Thoracic aorta (tissue), 2 donors: Measurements from ENCODE around the gene TBX6. TPM values are rescaled to one million over a fixed set of nuclear protein-coding genes. Genes with fewer than 3 reads are reported as not detected.

Source experiments
- total RNA-seq, 2 donors: library from RNA; depleted of rRNA; stranded (reverse); fragments of >200 nt; gene quantifications; one replicate each; pipeline versions ENCODE4 v1.1.0 to v1.2.3, GENCODE V29; 2016

Gene TBX6
- total RNA-seq, 2 donors from 2014 or later, result 0.56 TPM; not detected in 1

Other genes with a start within 250 kb of the TBX6 start
- 100 to 1,000 TPM in 1 of 2 donors, 10 to 100 TPM in 1; 92.1 to 107 TPM for gene CDIPT, start 228.7 kb downstream of the TBX6 start, total RNA-seq
- gene SEZ6L2, start 192.4 kb downstream of the TBX6 start, total RNA-seq, result 1 to 10 TPM in 1 of 2 donors, under 1 TPM in 1; 0.63 to 1.4 TPM
- under 1 TPM in 1 of 2 donors, not detected in 1; 0.27 TPM for gene ASPHD1, start 191.4 kb downstream of the TBX6 start, total RNA-seq
- 10 to 100 TPM; 29.2 to 37.1 TPM for gene KCTD13, start 165.7 kb downstream of the TBX6 start, total RNA-seq
- gene TMEM219, start 129.8 kb downstream of the TBX6 start, total RNA-seq, result 100 to 1,000 TPM in 1 of 2 donors, 10 to 100 TPM in 1; 79.7 to 161 TPM
- 10 to 100 TPM; 54.6 to 55.0 TPM for gene TAOK2, start 118.1 kb downstream of the TBX6 start, total RNA-seq
- gene HIRIP3, start 96.3 kb downstream of the TBX6 start, total RNA-seq, result 10 to 100 TPM in 1 of 2 donors, 1 to 10 TPM in 1; 6.1 to 17.7 TPM
- 10 to 100 TPM; 67.4 to 81.8 TPM for gene INO80E, start 95.7 kb downstream of the TBX6 start, total RNA-seq
- under 1 TPM in 1 of 2 donors, not detected in 1; 0.56 TPM for gene DOC2A, start 80.9 kb downstream of the TBX6 start, total RNA-seq
- not detected for gene C16orf92, start 68.7 kb downstream of the TBX6 start, total RNA-seq
- not detected for gene TLCD3B, start 60.7 kb downstream of the TBX6 start, total RNA-seq
- 100 to 1,000 TPM; 569 to 841 TPM for gene ALDOA, start 26.2 kb downstream of the TBX6 start, total RNA-seq
- 10 to 100 TPM; 37.7 to 54.2 TPM for gene PPP4C, start 15.9 kb downstream of the TBX6 start, total RNA-seq
- 100 to 1,000 TPM in 1 of 2 donors, 10 to 100 TPM in 1; 69.2 to 105 TPM for gene YPEL3, start 4.3 kb upstream of the TBX6 start, total RNA-seq
- gene GDPD3, start 21.6 kb upstream of the TBX6 start, total RNA-seq, result 1 to 10 TPM; 4.6 to 6.0 TPM
- 100 to 1,000 TPM in 1 of 2 donors, 10 to 100 TPM in 1; 41.3 to 108 TPM for gene MAPK3, start 31.3 kb upstream of the TBX6 start, total RNA-seq
- 10 to 100 TPM; 78.1 to 87.8 TPM for gene CORO1A, start 91.7 kb upstream of the TBX6 start, total RNA-seq
- 100 to 1,000 TPM in 1 of 2 donors, 10 to 100 TPM in 1; 83.4 to 224 TPM for gene BOLA2B, start 101.7 kb upstream of the TBX6 start, total RNA-seq
- 10 to 100 TPM; 20.1 to 43.6 TPM for gene SLX1A, start 102.0 kb upstream of the TBX6 start, total RNA-seq
- gene SULT1A3, start 107.3 kb upstream of the TBX6 start, total RNA-seq, result 10 to 100 TPM; 11.1 to 15.6 TPM
- gene NPIPB13, start 156.6 kb upstream of the TBX6 start, total RNA-seq, result 10 to 100 TPM in 1 of 2 donors, 1 to 10 TPM in 1; 6.5 to 14.0 TPM